Stimulated activated CD8-positive, alpha-beta memory T cell treated with anti-CD3 and anti-CD28 coated beads, Interleukin-15, amount 100 ng/mL, for 1 hour (primary cell): ENCODE results near the gene SPATA1.

Experiments
- DNase-seq: peaks from one replicate; pipeline ENCODE4 v3.0.0-alpha.2; 2020; ENCODE audit warnings: low read depth

SPATA1 gene

GRCh38 chr1:84508510-84508909 is 2.3 kb downstream of the SPATA1 start:
- DNase-seq = no peak

DNA sequence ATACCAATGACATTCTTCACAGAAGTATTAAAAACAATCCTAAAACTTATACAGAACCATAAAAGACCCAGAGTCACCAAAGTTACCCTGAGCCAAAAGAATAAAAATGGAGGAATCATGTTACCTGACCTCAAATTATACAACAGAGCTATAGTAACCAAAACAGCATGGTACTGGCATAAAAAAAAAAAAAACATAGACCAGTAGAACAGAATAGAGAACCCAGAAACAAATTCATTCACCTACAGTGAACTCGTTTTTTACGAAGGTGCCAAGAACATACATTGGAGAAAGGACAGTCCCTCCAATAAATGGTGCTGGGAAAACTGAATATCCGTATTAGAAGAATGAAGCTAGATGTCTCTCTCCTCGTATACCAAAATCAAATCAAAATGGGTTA is 2.8 kb downstream of the SPATA1 start:
- DNase-seq = no peak

GRCh38 chr1:84510165-84510564 is 4.0 kb downstream of the SPATA1 start:
- no peak for DNase-seq

- no peak for DNase-seq
These were observed 4.5 kb downstream of the SPATA1 start for GRCh38 chr1:84510668-84511067.

- no peak for DNase-seq
These were observed 18.4 kb downstream of the SPATA1 start for GRCh38 chr1:84524590-84524989.

- no peak for DNase-seq
These were observed 19.6 kb downstream of the SPATA1 start for GRCh38 chr1:84525779-84526178.

GRCh38 chr1:84538599-84538998 is 32.4 kb downstream of the SPATA1 start:
- no peak for DNase-seq

GRCh38 chr1:84539972-84540371 is 33.8 kb downstream of the SPATA1 start:
- no peak for DNase-seq

DNA sequence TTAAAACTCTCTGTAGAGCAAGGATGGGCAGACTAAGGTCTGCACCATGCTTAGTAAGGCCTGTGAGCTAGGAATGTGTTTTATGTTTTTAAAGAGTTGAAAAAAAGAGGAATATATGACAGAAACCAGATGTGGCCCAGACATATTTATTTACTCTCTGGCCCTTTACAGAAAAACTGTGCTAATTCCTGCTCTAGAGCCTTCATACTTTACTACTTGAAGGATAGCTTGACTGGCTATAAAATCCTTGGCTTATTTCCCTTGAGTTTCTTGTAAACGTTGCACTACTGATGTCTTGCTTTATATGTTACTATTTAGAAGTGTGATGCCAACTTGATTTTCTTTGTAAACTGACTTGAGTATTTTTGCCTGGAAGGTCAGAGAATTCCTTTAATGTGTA is 34.6 kb downstream of the SPATA1 start:
- no peak for DNase-seq

DNA sequence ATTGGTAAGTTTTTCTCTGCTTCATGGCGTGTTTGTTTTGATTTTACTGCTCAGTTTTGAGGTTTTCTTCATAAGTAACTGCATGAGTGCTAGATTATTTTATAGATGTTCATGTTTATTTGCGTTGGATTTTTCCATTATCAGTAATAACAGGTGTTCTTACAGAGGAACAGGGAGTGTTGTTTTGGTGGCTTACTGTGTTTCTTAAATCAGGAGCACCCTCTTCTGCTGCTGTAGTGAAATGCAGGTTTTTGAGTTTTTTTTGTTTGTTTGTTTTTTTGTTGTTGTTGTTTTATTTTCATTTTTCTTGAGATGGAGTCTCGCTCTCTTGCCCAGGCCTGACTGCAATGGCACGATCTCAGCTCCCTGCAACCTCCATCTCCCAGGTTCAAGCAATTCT is 35.5 kb downstream of the SPATA1 start:
- no peak for DNase-seq

DNA sequence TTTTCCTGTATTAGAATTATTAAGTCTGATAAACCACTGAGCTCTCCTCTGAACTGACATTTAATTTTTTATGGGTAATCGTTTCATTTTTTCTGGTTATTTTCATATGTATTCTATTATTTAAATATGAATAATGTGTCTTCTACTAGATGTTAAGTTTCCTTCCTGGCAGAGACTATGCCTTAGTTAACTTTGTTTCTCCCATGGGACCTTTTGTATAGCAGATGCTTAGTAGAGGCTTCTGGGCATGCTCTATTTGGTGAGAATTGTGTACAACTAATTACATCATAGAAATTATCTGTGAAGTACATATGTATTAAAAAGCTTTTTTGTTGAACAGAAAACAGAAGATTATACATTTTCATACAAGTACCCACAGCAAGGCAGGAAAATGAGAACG is 44.6 kb downstream of the SPATA1 start:
- no peak for DNase-seq

- DNase-seq = no peak
These were observed 63.0 kb downstream of the SPATA1 start for GRCh38 chr1:84569216-84569615.

DNA sequence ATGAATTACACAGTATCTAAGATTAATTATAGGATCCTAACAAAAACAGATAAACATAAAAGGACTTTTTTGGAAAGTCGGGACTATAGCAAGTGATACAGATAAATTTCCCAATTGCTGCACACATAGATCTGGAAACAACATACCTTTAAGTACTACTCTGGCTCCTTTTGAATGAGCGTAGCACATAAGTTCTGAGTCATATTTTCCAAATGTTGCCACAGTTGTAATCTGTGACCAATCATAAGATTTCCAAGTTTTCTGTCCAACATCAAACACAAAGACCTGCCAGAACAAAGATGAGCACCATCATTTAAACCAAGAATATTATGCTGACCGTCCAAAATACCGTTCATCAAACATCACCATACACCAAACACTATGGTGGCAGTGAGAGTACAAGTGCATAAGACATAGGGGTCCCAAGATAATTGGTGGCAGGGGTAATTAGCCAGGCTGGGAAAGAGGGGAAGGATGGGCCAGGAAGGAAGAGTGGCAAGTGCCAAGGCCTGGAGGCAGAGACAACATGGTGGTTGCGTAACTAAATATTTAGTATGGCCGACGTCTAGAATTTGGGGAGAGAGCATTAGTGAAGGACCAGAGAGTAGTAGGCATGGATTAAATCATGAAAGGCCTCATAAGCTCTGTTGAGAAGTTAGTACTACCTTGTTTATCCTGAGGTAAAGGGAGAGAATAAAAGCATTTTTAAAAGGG is 64.4 kb downstream of the SPATA1 start:
- no peak for DNase-seq

DNA sequence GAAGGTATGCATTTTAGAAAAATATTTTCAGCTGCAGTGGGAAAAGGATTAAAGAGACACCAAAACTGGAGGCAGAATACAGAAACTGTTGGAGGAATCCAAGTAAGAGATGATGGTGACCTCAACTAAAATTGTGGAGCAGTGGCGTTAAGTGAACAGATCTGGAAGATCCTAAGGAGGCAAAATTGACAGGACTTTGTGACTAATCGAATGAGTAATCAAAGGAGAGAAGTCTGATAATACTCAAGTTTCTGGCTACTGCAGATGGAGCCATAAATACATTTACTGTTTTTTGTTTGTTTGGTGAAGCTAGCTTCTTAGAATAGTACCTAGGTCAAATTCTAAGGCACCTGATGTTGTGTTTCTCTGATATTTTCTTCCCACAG is 65.0 kb downstream of the SPATA1 start:
- no peak for DNase-seq

DNA sequence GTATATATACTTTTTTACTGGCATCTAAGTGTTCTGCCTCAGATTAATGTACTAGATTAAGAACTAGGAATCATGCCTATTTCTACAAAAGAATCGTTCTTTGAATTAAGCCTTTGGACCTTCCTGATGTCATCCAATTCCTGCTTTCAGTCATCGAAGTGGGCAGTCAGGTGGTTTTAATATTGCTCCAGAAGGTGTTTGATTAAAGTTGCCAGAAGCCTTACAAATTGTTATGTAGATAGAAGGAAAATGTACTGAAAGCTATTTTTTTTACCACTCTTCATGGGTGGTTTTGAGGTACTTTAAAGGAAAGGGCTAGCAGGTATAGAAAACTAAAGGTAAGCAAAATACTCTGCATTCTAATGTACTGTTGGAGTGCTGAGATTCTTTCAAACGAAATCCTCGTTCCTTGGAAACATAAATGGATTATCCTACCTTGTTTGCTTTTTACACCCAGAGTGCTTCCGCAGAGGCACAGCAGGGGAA is 67.3 kb downstream of the SPATA1 start:
- DNase-seq = no peak

DNA sequence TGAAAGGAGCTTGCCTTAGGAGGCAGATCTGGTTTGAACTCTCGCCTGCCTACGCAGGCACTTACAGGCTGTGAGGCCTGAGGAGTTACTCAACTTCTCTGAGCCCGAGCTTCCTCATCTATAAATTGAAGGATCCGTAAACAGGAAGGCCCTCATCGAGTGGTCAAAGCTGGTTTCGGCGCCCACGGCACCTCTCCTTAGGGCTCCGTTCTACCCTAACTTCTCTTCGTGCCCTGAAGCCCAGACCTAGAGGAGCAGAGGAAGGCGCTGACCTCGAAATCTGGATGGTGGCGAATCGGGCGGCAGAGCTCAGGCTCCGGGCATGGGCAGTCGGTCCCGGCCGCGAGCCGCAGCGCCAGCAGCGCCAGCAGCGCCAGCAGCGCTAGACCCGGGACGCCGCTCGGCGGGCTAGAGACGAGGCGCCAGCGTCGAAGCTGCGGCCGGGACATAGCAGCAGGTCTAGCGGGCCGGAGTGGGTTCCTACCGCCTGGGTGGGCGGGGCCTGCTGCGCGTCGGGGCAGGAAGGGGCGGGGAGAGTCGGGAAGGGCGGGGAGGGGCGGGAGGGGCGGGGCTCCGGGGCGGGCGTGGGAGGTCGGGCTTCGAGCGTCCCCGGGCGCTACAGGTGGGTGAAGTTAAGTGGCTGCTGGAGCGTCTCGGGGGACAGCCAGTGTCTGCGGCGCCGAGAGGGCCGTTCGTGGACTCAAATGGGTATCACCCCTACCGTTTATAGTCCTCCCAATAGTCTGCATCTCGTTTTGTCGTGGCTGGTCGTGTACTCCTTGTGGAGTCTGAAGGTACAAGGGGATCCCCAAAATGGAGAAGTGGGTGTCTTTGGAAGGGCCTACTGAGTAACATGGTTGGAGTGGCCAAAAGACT is 68.0 kb downstream of the SPATA1 start, which contains the start of gene CTBS:
Gene CTBS, minus strand, starts transcription at position 474 of the 876 bp plus-strand sequence. Its CDS starts 25 bp downstream, at position 449.
- DNase-seq = peak; percentile 67

GRCh38 chr1:84574936-84575335 is 68.8 kb downstream of the SPATA1 start:
- no peak for DNase-seq

GRCh38 chr1:84581648-84582047 is 75.5 kb downstream of the SPATA1 start:
- no peak for DNase-seq

DNA sequence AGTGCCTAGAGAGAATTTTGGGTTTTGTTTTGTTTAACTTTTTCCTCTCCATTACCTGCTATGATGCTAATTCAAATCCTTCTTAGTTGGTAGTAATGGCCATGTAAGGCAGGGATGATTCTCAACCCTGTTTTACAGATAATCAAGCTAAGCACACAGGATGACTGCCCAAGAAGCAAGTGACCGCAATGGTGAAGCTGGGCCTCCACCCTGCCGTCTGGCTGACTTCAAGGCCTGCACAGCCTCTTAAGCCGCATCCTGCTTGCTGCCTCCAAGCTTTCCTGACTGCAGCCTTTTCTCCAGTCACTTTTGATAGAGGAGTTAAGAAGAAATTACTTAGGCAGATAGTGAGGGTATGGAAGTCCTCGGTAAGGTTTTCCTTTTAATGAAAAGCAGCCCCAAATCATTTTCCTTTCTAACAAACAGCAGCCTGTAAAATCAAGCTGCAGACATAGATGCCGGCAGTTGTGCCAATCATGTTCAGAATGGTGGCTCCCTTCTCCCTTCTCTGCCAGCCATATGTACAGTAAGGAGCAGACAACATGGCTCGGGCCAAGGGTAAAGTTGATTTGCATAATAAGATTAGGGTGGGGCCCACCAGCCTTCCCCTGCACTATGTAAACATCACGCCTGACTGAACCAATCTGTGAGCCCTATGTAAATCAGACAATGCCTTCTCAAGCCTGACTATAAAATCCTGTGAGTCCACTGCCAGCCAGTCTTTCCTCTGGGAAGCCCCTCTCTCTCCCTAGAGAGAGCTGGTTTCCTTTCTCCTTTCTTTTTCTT is 76.8 kb downstream of the SPATA1 start:
- no peak for DNase-seq

- no peak for DNase-seq
These were observed 77.5 kb downstream of the SPATA1 start for GRCh38 chr1:84583648-84584047.

GRCh38 chr1:84584126-84584525 is 77.9 kb downstream of the SPATA1 start:
- DNase-seq = no peak

DNA sequence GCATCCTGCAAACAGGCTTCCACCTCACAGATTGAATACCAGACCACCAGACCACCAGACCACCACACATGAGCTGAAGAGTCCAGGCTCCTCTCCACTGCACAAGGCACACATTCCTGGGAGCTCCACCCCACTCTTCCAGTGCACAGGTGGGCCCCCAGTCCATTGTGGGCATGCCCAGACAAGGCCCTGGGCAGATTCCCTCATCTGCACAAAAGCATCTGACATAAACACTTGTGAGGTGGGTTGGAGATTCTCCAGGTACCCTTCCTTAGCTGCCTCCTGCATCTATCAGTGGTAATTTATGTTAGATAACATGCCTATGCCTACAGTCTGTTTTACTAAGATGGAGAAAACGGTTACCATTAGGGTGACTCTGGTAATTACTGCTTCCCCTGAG is 79.6 kb downstream of the SPATA1 start:
- DNase-seq = no peak
